A549 (cell line): ENCODE results near the gene C5.

ENCODE experiments used
- CBX8 ChIP-seq: fragments of 200-600 bp; sonication (generic); IDR thresholded peaks from 2 replicates; pipeline ENCODE4 v1.6.1; 2016
- CHD4 ChIP-seq: fragments of 200-600 bp; sonication (generic); IDR thresholded peaks from 2 replicates; pipeline ENCODE4 v1.6.1; 2016; ENCODE audit warnings: antibody characterized with exemption, mild to moderate bottlenecking, borderline replicate concordance
- MYC ChIP-seq: IDR thresholded peaks from 2 replicates; pipeline ENCODE4 v1.6.1; 2012; ENCODE audit warnings: mild to moderate bottlenecking, inconsistent platforms, low read length, improper control_type of control experiment, borderline replicate concordance
- RCOR1 ChIP-seq: fragments of 150-350 bp; IDR thresholded peaks from 2 replicates; pipeline ENCODE4 v1.6.1; 2014; ENCODE audit warnings: antibody characterized with exemption, low read length, low read depth
- RNF2 ChIP-seq: fragments of 200-600 bp; sonication (generic); IDR thresholded peaks from 2 replicates; pipeline ENCODE4 v1.6.1; 2016; ENCODE audit warnings: low read depth, mild to moderate bottlenecking, antibody characterized with exemption, moderate library complexity, borderline replicate concordance
- SMC3 ChIP-seq: fragments of >200 bp; sonication (Bioruptor Twin); formaldehyde crosslinking; IDR thresholded peaks from 3 replicates; pipeline ENCODE4 v1.6.1; 2018; ENCODE audit warnings: inconsistent platforms
- ZSCAN20 ChIP-seq: fragments of 250-450 bp; sonication (Bioruptor Pico); IDR thresholded peaks from 2 replicates; pipeline ENCODE4 v1.8.0; 2022; ENCODE audit warnings: mild to moderate bottlenecking, moderate library complexity
- TF ChIP-seq, protein P1 (sequence below): fragments of >200 bp; sonication (Bioruptor Twin); formaldehyde crosslinking; IDR thresholded peaks from 3 replicates; pipeline ENCODE4 v1.5.1; 2016
- TF ChIP-seq, protein P2 (sequence below): IDR thresholded peaks from 2 replicates; pipeline ENCODE4 v1.6.1; 2012

DNA sequence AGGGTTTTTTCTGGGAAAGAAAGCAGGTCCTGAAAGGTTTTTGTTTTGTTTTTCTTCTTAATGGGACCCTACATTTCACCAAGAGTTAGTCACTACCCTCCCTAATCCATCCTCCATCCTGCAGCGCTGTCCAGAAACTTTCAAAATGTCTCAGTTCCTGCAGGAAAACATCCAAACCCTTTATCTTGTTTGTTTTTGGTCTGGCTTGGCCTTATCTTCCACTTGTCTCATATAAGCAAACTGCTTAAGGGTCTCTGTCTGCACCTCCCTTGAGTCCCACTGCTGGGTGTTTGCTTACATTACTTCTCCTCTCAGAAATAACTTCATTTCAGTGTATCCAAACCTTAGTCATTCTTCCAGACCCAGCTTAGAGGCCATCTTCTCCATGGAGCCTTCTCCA is 112.5 kb downstream of the C5 start:
- TF ChIP-seq, protein P1, sequence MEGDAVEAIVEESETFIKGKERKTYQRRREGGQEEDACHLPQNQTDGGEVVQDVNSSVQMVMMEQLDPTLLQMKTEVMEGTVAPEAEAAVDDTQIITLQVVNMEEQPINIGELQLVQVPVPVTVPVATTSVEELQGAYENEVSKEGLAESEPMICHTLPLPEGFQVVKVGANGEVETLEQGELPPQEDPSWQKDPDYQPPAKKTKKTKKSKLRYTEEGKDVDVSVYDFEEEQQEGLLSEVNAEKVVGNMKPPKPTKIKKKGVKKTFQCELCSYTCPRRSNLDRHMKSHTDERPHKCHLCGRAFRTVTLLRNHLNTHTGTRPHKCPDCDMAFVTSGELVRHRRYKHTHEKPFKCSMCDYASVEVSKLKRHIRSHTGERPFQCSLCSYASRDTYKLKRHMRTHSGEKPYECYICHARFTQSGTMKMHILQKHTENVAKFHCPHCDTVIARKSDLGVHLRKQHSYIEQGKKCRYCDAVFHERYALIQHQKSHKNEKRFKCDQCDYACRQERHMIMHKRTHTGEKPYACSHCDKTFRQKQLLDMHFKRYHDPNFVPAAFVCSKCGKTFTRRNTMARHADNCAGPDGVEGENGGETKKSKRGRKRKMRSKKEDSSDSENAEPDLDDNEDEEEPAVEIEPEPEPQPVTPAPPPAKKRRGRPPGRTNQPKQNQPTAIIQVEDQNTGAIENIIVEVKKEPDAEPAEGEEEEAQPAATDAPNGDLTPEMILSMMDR: no peak
- no peak for TF ChIP-seq ZSCAN20 (CRISPR knock-in tag)
- no peak for TF ChIP-seq RCOR1
- TF ChIP-seq RNF2: no peak
- TF ChIP-seq, protein P2, sequence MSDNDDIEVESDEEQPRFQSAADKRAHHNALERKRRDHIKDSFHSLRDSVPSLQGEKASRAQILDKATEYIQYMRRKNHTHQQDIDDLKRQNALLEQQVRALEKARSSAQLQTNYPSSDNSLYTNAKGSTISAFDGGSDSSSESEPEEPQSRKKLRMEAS: no peak
- no peak for TF ChIP-seq MYC
- TF ChIP-seq CBX8: no peak
- TF ChIP-seq CHD4: no peak
- TF ChIP-seq SMC3: no peak
